ENCODE data around the gene PPP1R14C. TPM values are rescaled to one million over a fixed set of nuclear protein-coding genes. Genes with fewer than 3 reads are reported as not detected.

Gene PPP1R14C
- total and polyA plus RNA-seq, 4 donors = 6.5 to 68.4 (median 24.0) TPM

GRCh38 chr6:150236114-150236513 is 93.3 kb downstream of the PPP1R14C start:
- Histone ChIP-seq H3K9me3 (ENCODE audit: control insufficient read depth in 4 of 4, insufficient read depth in 3 of 4, low read length in 3 of 4) (no peaks in the 10 kb centered on the region), H3K4me3 (no peak overlapping the region), H3K27me3 (ENCODE audit: control insufficient read depth in 3 of 3, insufficient read depth in 3 of 3, low read length in 2 of 3) (no peaks in the 10 kb centered on the region), H3K9ac (ENCODE audit: insufficient read depth in 1 of 2, low read length in 2 of 2) (no peak overlapping the region), H3K27ac (ENCODE audit: low read depth in 1 of 2, low read length in 1 of 2) (peak overlapping the region in 1 of 2 donors; percentile 15), H3K36me3 (ENCODE audit: control insufficient read depth in 4 of 4, insufficient read depth in 4 of 4, low read length in 4 of 4) (no peaks in the 10 kb centered on the region), H3K4me1 (ENCODE audit: control insufficient read depth in 5 of 5, insufficient read depth in 5 of 5, low read length in 5 of 5) (peaks cover 0 to 18% (median 10%) of the 10 kb centered on the region in 5 donors)
- TF ChIP-seq, protein P1, sequence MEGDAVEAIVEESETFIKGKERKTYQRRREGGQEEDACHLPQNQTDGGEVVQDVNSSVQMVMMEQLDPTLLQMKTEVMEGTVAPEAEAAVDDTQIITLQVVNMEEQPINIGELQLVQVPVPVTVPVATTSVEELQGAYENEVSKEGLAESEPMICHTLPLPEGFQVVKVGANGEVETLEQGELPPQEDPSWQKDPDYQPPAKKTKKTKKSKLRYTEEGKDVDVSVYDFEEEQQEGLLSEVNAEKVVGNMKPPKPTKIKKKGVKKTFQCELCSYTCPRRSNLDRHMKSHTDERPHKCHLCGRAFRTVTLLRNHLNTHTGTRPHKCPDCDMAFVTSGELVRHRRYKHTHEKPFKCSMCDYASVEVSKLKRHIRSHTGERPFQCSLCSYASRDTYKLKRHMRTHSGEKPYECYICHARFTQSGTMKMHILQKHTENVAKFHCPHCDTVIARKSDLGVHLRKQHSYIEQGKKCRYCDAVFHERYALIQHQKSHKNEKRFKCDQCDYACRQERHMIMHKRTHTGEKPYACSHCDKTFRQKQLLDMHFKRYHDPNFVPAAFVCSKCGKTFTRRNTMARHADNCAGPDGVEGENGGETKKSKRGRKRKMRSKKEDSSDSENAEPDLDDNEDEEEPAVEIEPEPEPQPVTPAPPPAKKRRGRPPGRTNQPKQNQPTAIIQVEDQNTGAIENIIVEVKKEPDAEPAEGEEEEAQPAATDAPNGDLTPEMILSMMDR (IDR thresholded peaks at IDR 0.05; ENCODE audit: control extremely low read depth, extremely low read depth) = no peak
- DNase-seq (no peak), ATAC-seq (ENCODE audit: insufficient read depth, low FRiP score) (no peak)
- WGBS, 2 donors = 71 to 86% methylated on average over 8 of the region's 8 CpGs

GRCh38 chr6:150236544-150236943 is 93.7 kb downstream of the PPP1R14C start:
- Histone ChIP-seq H3K27ac (ENCODE audit: low read depth in 1 of 2, low read length in 1 of 2) (peak overlapping the region in 1 of 2 donors; percentile 9), H3K9me3 (ENCODE audit: control insufficient read depth in 4 of 4, insufficient read depth in 3 of 4, low read length in 3 of 4) (no peaks in the 10 kb centered on the region), H3K4me3 (no peak overlapping the region), H3K27me3 (ENCODE audit: control insufficient read depth in 3 of 3, insufficient read depth in 3 of 3, low read length in 2 of 3) (no peaks in the 10 kb centered on the region), H3K36me3 (ENCODE audit: control insufficient read depth in 4 of 4, insufficient read depth in 4 of 4, low read length in 4 of 4) (no peaks in the 10 kb centered on the region), H3K4me1 (ENCODE audit: control insufficient read depth in 5 of 5, insufficient read depth in 5 of 5, low read length in 5 of 5) (peaks cover 0 to 18% (median 10%) of the 10 kb centered on the region in 5 donors), H3K9ac (ENCODE audit: insufficient read depth in 1 of 2, low read length in 2 of 2) (no peak overlapping the region)
- ATAC-seq (ENCODE audit: insufficient read depth, low FRiP score) = peak; percentile 81
- DNase-seq = peak; percentile 75 to 92 (median 81)
- 64 to 83% methylated on average over 9 of the region's 9 CpGs for WGBS, 2 donors
- TF ChIP-seq, protein P1 (IDR thresholded peaks at IDR 0.05; ENCODE audit: control extremely low read depth, extremely low read depth) = no peak

DNA sequence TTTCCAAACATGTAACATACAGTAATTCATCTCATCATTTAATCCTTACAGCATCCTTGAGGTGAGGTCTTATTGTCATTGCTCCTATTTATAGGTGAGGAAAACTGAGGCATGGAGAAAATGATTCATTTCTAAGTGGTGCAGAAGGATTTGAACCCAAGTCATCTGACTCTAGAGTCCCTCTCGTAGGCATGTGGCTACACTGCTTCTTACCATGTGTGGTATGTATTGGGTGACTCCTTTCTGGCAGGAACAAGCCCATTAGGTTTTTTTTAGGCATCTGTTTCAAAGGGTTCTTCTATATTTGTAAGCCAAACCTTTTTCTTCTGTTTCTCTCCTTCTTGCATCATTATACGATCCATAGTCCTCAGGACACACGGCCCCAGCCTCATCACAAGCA is 94.8 kb downstream of the PPP1R14C start:
- Histone ChIP-seq H3K4me3 (no peak overlapping the region), H3K9ac (ENCODE audit: insufficient read depth in 1 of 2, low read length in 2 of 2) (no peak overlapping the region), H3K36me3 (ENCODE audit: control insufficient read depth in 4 of 4, insufficient read depth in 4 of 4, low read length in 4 of 4) (no peaks in the 10 kb centered on the region), H3K27ac (ENCODE audit: low read depth in 1 of 2, low read length in 1 of 2) (peak overlapping the region; percentile 4 to 70), H3K27me3 (ENCODE audit: control insufficient read depth in 3 of 3, insufficient read depth in 3 of 3, low read length in 2 of 3) (no peaks in the 10 kb centered on the region), H3K9me3 (ENCODE audit: control insufficient read depth in 4 of 4, insufficient read depth in 3 of 4, low read length in 3 of 4) (no peaks in the 10 kb centered on the region), H3K4me1 (ENCODE audit: control insufficient read depth in 5 of 5, insufficient read depth in 5 of 5, low read length in 5 of 5) (peaks cover 0 to 18% (median 10%) of the 10 kb centered on the region in 5 donors)
- DNase-seq (no peak), ATAC-seq (ENCODE audit: insufficient read depth, low FRiP score) (no peak)
- WGBS, 2 donors = 68 to 86% methylated on average over 3 of the region's 3 CpGs
- TF ChIP-seq, protein P1 (IDR thresholded peaks at IDR 0.05; ENCODE audit: control extremely low read depth, extremely low read depth) = no peak

GRCh38 chr6:150238336-150238741 is 95.5 kb downstream of the PPP1R14C start:
- no peak overlapping the region for H3K9ac ChIP-seq (ENCODE audit: insufficient read depth in 1 of 2, low read length in 2 of 2)
- H3K4me1 ChIP-seq (ENCODE audit: control insufficient read depth in 5 of 5, insufficient read depth in 5 of 5, low read length in 5 of 5) = peaks cover 0 to 18% (median 10%) of the 10 kb centered on the region in 5 donors
- H3K27me3 ChIP-seq (ENCODE audit: control insufficient read depth in 3 of 3, insufficient read depth in 3 of 3, low read length in 2 of 3) = no peaks in the 10 kb centered on the region
- H3K27ac ChIP-seq (ENCODE audit: low read depth in 1 of 2, low read length in 1 of 2) = peak overlapping the region; percentile 4 to 63
- WGBS, 2 donors = 31 to 62% methylated on average over 5 of the region's 5 CpGs
- no peaks in the 10 kb centered on the region for H3K9me3 ChIP-seq (ENCODE audit: control insufficient read depth in 4 of 4, insufficient read depth in 3 of 4, low read length in 3 of 4)
- ATAC-seq (ENCODE audit: insufficient read depth, low FRiP score) = peak; percentile 61
- H3K36me3 ChIP-seq (ENCODE audit: control insufficient read depth in 4 of 4, insufficient read depth in 4 of 4, low read length in 4 of 4) = no peaks in the 10 kb centered on the region
- no peak overlapping the region for H3K4me3 ChIP-seq
- TF ChIP-seq, protein P1 (IDR thresholded peaks at IDR 0.05; ENCODE audit: control extremely low read depth, extremely low read depth) = no peak
- DNase-seq = peak; percentile 34 to 68 (median 35)

All from lung (tissue), 12 donors.